Activated B cell treated with CpG ODN at 0.5 μM for 24 hours (primary cell): Measurements from ENCODE around the gene TSPAN11. TPM values are rescaled to one million over a fixed set of nuclear protein-coding genes. Genes with fewer than 3 reads are reported as not detected.

ENCODE experiments used
- ATAC-seq: fragments of 200-7000 bp; cut with Tn5 transposase; one replicate; pipeline ENCODE4 v1.10.0; 2021; ENCODE audit warnings: low read depth, mild to moderate bottlenecking, moderate library complexity
- CTCF ChIA-PET: fragments of 350-600 bp; sonication (Branson Sonifier 250); formaldehyde crosslinking; loops from one replicate; lab custom pipeline; 2021; ENCODE audit warnings: antibody characterized with exemption; lab: Charles Lee
- POLR2A ChIA-PET: fragments of 350-600 bp; sonication (Branson Sonifier 250); formaldehyde crosslinking; loops from one replicate; lab custom pipeline; 2021; ENCODE audit warnings: antibody characterized with exemption; lab: Charles Lee
- DNase-seq: peaks from one replicate; pipeline ENCODE4 v3.0.0; 2022
- H3K27ac Mint-ChIP-seq: one replicate; pipeline ENCODE4 v1.8.0; 2020; ENCODE audit warnings: mixed read lengths
- H3K27me3 Mint-ChIP-seq: one replicate; pipeline ENCODE4 v1.8.0; 2021; ENCODE audit warnings: mixed read lengths
- H3K36me3 Mint-ChIP-seq: one replicate; pipeline ENCODE4 v1.8.0; 2021; ENCODE audit warnings: low read depth, mixed read lengths
- H3K4me1 Mint-ChIP-seq: one replicate; pipeline ENCODE4 v1.8.0; 2021; ENCODE audit warnings: mixed read lengths
- H3K4me3 Mint-ChIP-seq: one replicate; pipeline ENCODE4 v1.8.0; 2020; ENCODE audit warnings: mild to moderate bottlenecking, mixed read lengths
- H3K9me3 Mint-ChIP-seq: one replicate; pipeline ENCODE4 v1.8.0; 2020; ENCODE audit warnings: mixed read lengths
- CTCF ChIP-seq: fragments of 200-600 bp; IDR thresholded peaks from one replicate; pipeline ENCODE4 v1.8.0; 2022; ENCODE audit warnings: antibody characterized with exemption, mild to moderate bottlenecking
- intact Hi-C: fragments of 100-400 bp; cut with micrococcal nuclease; formaldehyde crosslinking; loops from one replicate; pipeline ENCODE4 v1.15.1; 2024
- total RNA-seq: library from RNA; stranded (reverse); gene quantifications from 2 replicates; pipeline ENCODE4 v1.2.3, GENCODE V29; 2022

Gene TSPAN11
- total RNA-seq, 1 donor from 2014 or later, result not detected

- H3K27me3 Mint-ChIP-seq, result no peaks in the 10 kb centered on the region
- intact Hi-C loops, result loop anchor here (1.0 to 2.0 kb wide), 3 partner anchors 135 to 253 kb away; no protein-coding TSS in a partner anchor
- no peaks in the 10 kb centered on the region for H3K9me3 Mint-ChIP-seq
- no peaks in the 10 kb centered on the region for H3K36me3 Mint-ChIP-seq
- TF ChIP-seq CTCF, result no peak
- peak; percentile 40 for ATAC-seq
- CTCF ChIA-PET, result interaction anchor here (0.9 to 2.1 kb wide), 3 partner anchors 14 to 138 kb away, joined by 4 to 9 read pairs (median 4); no protein-coding TSS in a partner anchor
- H3K4me1 Mint-ChIP-seq, result no peaks in the 10 kb centered on the region
- POLR2A ChIA-PET, result no interaction called here
- no peak overlapping the region for H3K27ac Mint-ChIP-seq
- DNase-seq, result no peak
- H3K4me3 Mint-ChIP-seq, result no peak overlapping the region
Measured at GRCh38 chr12:30985814-30986452, 59.4 kb downstream of the TSPAN11 start.

- H3K4me3 Mint-ChIP-seq, result no peak overlapping the region
- CTCF ChIA-PET, result no interaction called here
- H3K4me1 Mint-ChIP-seq, result no peaks in the 10 kb centered on the region
- no peak for DNase-seq
- H3K9me3 Mint-ChIP-seq, result no peaks in the 10 kb centered on the region
- no peaks in the 10 kb centered on the region for H3K27me3 Mint-ChIP-seq
- H3K36me3 Mint-ChIP-seq, result no peaks in the 10 kb centered on the region
- TF ChIP-seq CTCF, result no peak
- H3K27ac Mint-ChIP-seq, result no peak overlapping the region
- ATAC-seq, result no peak
- POLR2A ChIA-PET, result no interaction called here
- intact Hi-C loops, result no loop called here
Measured at GRCh38 chr12:30988086-30988485, 61.5 kb downstream of the TSPAN11 start.

GRCh38 chr12:30988646-30989286 is 62.2 kb downstream of the TSPAN11 start:
- POLR2A ChIA-PET, result no interaction called here
- no peaks in the 10 kb centered on the region for H3K4me1 Mint-ChIP-seq
- CTCF ChIA-PET, result no interaction called here
- DNase-seq, result no peak
- no peaks in the 10 kb centered on the region for H3K9me3 Mint-ChIP-seq
- H3K36me3 Mint-ChIP-seq, result no peaks in the 10 kb centered on the region
- TF ChIP-seq CTCF, result no peak
- H3K4me3 Mint-ChIP-seq, result no peak overlapping the region
- no peak for ATAC-seq
- no peaks in the 10 kb centered on the region for H3K27me3 Mint-ChIP-seq
- intact Hi-C loops, result no loop called here
- H3K27ac Mint-ChIP-seq, result no peak overlapping the region

- Mint-ChIP-seq H3K36me3 (no peaks in the 10 kb centered on the region), H3K27me3 (no peaks in the 10 kb centered on the region), H3K4me1 (no peaks in the 10 kb centered on the region), H3K9me3 (no peaks in the 10 kb centered on the region), H3K4me3 (no peak overlapping the region), H3K27ac (no peak overlapping the region)
- intact Hi-C loops, result no loop called here
- DNase-seq, result no peak
- CTCF ChIA-PET, result no interaction called here
- POLR2A ChIA-PET, result no interaction called here
- ATAC-seq, result no peak
- no peak for TF ChIP-seq CTCF
Measured at GRCh38 chr12:30989754-30990153, 63.2 kb downstream of the TSPAN11 start.

- no peaks in the 10 kb centered on the region for H3K27me3 Mint-ChIP-seq
- no peak overlapping the region for H3K4me3 Mint-ChIP-seq
- H3K9me3 Mint-ChIP-seq, result no peaks in the 10 kb centered on the region
- H3K4me1 Mint-ChIP-seq, result no peaks in the 10 kb centered on the region
- DNase-seq, result no peak
- no peaks in the 10 kb centered on the region for H3K36me3 Mint-ChIP-seq
- CTCF ChIA-PET, result no interaction called here
- H3K27ac Mint-ChIP-seq, result no peak overlapping the region
- no peak for TF ChIP-seq CTCF
- ATAC-seq, result no peak
- POLR2A ChIA-PET, result no interaction called here
- intact Hi-C loops, result no loop called here
Measured at GRCh38 chr12:30990316-30990715, 63.8 kb downstream of the TSPAN11 start.
